ENCODE data around the gene PIK3R6.
A peak's percentile ranks its signal among the peaks of the same experiment; 100 is the strongest.
"Not testable (repeated sequence)": the region's sequence is repeated elsewhere in the genome, so short reads cannot be mapped to it uniquely, and the experiment has no call there.

Gene PIK3R6

GRCh38 chr17:8885163-8885966 is 17.9 kb upstream of the PIK3R6 start:
- not testable (repeated sequence) for H3K79me1 ChIP-seq (ENCODE audit: low read depth, low read length); H4K91ac ChIP-seq (ENCODE audit: low read depth, low read length, poor library complexity); H3K27me3 ChIP-seq (ENCODE audit: control insufficient read depth in 3 of 3, insufficient read depth in 3 of 3, low read depth in 1 of 3, low read length in 3 of 3); H3K9me3 ChIP-seq (replicated peaks in 1 of 2; ENCODE audit: control insufficient read depth in 2 of 2, insufficient read depth in 1 of 2, low read depth in 1 of 2, low read length in 2 of 2); H3K4me3 ChIP-seq (ENCODE audit: low read length in 2 of 2); H3K23ac ChIP-seq (ENCODE audit: low read depth, low read length, poor library complexity); H3K27ac ChIP-seq (replicated peaks; ENCODE audit: low read length); H3K4ac ChIP-seq (ENCODE audit: low read length); DNase-seq (ENCODE audit: low spot score); H2AK5ac ChIP-seq (ENCODE audit: low read depth, low read length); H3K4me2 ChIP-seq (ENCODE audit: insufficient read depth, low read length, poor library complexity, severe bottlenecking); H3K36me3 ChIP-seq (replicated peaks in 1 of 2; ENCODE audit: control insufficient read depth in 2 of 2, insufficient read depth in 2 of 2, low read length in 2 of 2); H3K4me1 ChIP-seq (ENCODE audit: control insufficient read depth in 2 of 2, insufficient read depth in 1 of 2, low read depth in 1 of 2, low read length in 2 of 2); H2AFZ ChIP-seq (ENCODE audit: low read length); H3K9ac ChIP-seq (ENCODE audit: low read depth, low read length, poor library complexity); H2BK120ac ChIP-seq (ENCODE audit: low read depth, low read length); H3K14ac ChIP-seq (ENCODE audit: low read length)
- Histone ChIP-seq H2BK5ac (ENCODE audit: low read length) (peak overlapping the region; percentile 5), H2BK12ac (ENCODE audit: low read length) (peak overlapping the region; percentile 79), H2BK15ac (ENCODE audit: low read length) (peak overlapping the region; percentile 75), H4K8ac (ENCODE audit: low read depth, low read length) (peak overlapping the region; percentile 98), H3K18ac (ENCODE audit: low read length) (peak overlapping the region; percentile 84)
- no CpG with 5 or more reads among the region's 30 CpGs for WGBS, 2 donors (ENCODE audit: extremely low coverage in 2 of 2, insufficient read length in 2 of 2, insufficient replicate concordance in 1 of 2)

- no peaks in the 10 kb centered on the region for H3K79me1 ChIP-seq (ENCODE audit: low read depth, low read length)
- H3K9me3 ChIP-seq (replicated peaks in 1 of 2; ENCODE audit: control insufficient read depth in 2 of 2, insufficient read depth in 1 of 2, low read depth in 1 of 2, low read length in 2 of 2) = no peaks in the 10 kb centered on the region
- peak overlapping the region; percentile 38 for H4K91ac ChIP-seq (ENCODE audit: low read depth, low read length, poor library complexity)
- no peak overlapping the region for H2BK120ac ChIP-seq (ENCODE audit: low read depth, low read length)
- no peak overlapping the region for H4K8ac ChIP-seq (ENCODE audit: low read depth, low read length)
- H3K4ac ChIP-seq (ENCODE audit: low read length) = no peak overlapping the region
- no peaks in the 10 kb centered on the region for H3K36me3 ChIP-seq (replicated peaks in 1 of 2; ENCODE audit: control insufficient read depth in 2 of 2, insufficient read depth in 2 of 2, low read length in 2 of 2)
- no peak overlapping the region for H3K23ac ChIP-seq (ENCODE audit: low read depth, low read length, poor library complexity)
- no peak overlapping the region for H3K14ac ChIP-seq (ENCODE audit: low read length)
- H3K4me2 ChIP-seq (ENCODE audit: insufficient read depth, low read length, poor library complexity, severe bottlenecking) = no peak overlapping the region
- no peak overlapping the region for H2AFZ ChIP-seq (ENCODE audit: low read length)
- no peak for DNase-seq (ENCODE audit: low spot score)
- H2BK5ac ChIP-seq (ENCODE audit: low read length) = peak overlapping the region; percentile 5
- no CpG with 5 or more reads among the region's 16 CpGs for WGBS, 2 donors (ENCODE audit: extremely low coverage in 2 of 2, insufficient read length in 2 of 2, insufficient replicate concordance in 1 of 2)
- H2BK15ac ChIP-seq (ENCODE audit: low read length) = no peak overlapping the region
- no peak overlapping the region for H2BK12ac ChIP-seq (ENCODE audit: low read length)
- H3K18ac ChIP-seq (ENCODE audit: low read length) = peak overlapping the region; percentile 5
- no peak overlapping the region for H3K27ac ChIP-seq (replicated peaks; ENCODE audit: low read length)
- peaks cover 0 to 3% of the 10 kb centered on the region in 2 donors for H3K4me1 ChIP-seq (ENCODE audit: control insufficient read depth in 2 of 2, insufficient read depth in 1 of 2, low read depth in 1 of 2, low read length in 2 of 2)
- H3K27me3 ChIP-seq (ENCODE audit: control insufficient read depth in 3 of 3, insufficient read depth in 3 of 3, low read depth in 1 of 3, low read length in 3 of 3) = peaks cover 0 to 8% (median 0%) of the 10 kb centered on the region in 3 experiments
- H3K9ac ChIP-seq (ENCODE audit: low read depth, low read length, poor library complexity) = no peak overlapping the region
- H3K4me3 ChIP-seq (ENCODE audit: low read length in 2 of 2) = peak overlapping the region in 1 of 2 donors; percentile 33
- H2AK5ac ChIP-seq (ENCODE audit: low read depth, low read length) = peak overlapping the region; percentile 79
Observed at GRCh38 chr17:8884336-8884990, 17.0 kb upstream of the PIK3R6 start.

- no peak overlapping the region for H2BK5ac ChIP-seq (ENCODE audit: low read length)
- no peak overlapping the region for H3K23ac ChIP-seq (ENCODE audit: low read depth, low read length, poor library complexity)
- H3K36me3 ChIP-seq (replicated peaks in 1 of 2; ENCODE audit: control insufficient read depth in 2 of 2, insufficient read depth in 2 of 2, low read length in 2 of 2) = no peaks in the 10 kb centered on the region
Observed at GRCh38 chr17:8883353-8883752, 15.9 kb upstream of the PIK3R6 start.

GRCh38 chr17:8881606-8882005 is 14.1 kb upstream of the PIK3R6 start:
- H2BK15ac ChIP-seq (ENCODE audit: low read length) = no peak overlapping the region
- WGBS, 2 donors (ENCODE audit: extremely low coverage in 2 of 2, insufficient read length in 2 of 2, insufficient replicate concordance in 1 of 2) = no CpG with 5 or more reads among the region's 7 CpGs
- peaks cover 0 to 4% of the 10 kb centered on the region in 2 donors for H3K4me1 ChIP-seq (ENCODE audit: control insufficient read depth in 2 of 2, insufficient read depth in 1 of 2, low read depth in 1 of 2, low read length in 2 of 2)
- H3K4me2 ChIP-seq (ENCODE audit: insufficient read depth, low read length, poor library complexity, severe bottlenecking) = no peak overlapping the region
- H3K9ac ChIP-seq (ENCODE audit: low read depth, low read length, poor library complexity) = no peak overlapping the region
- H3K4ac ChIP-seq (ENCODE audit: low read length) = no peak overlapping the region
- H2BK5ac ChIP-seq (ENCODE audit: low read length) = no peak overlapping the region
- no peak overlapping the region for H3K14ac ChIP-seq (ENCODE audit: low read length)
- H3K23ac ChIP-seq (ENCODE audit: low read depth, low read length, poor library complexity) = peak overlapping the region; percentile 67
- H4K8ac ChIP-seq (ENCODE audit: low read depth, low read length) = no peak overlapping the region
- peaks cover 0 to 24% (median 0%) of the 10 kb centered on the region in 3 experiments for H3K27me3 ChIP-seq (ENCODE audit: control insufficient read depth in 3 of 3, insufficient read depth in 3 of 3, low read depth in 1 of 3, low read length in 3 of 3)
- H3K27ac ChIP-seq (replicated peaks; ENCODE audit: low read length) = no peak overlapping the region
- no peak overlapping the region for H2BK12ac ChIP-seq (ENCODE audit: low read length)
- H3K36me3 ChIP-seq (replicated peaks in 1 of 2; ENCODE audit: control insufficient read depth in 2 of 2, insufficient read depth in 2 of 2, low read length in 2 of 2) = no peaks in the 10 kb centered on the region
- H3K4me3 ChIP-seq (ENCODE audit: low read length in 2 of 2) = no peak overlapping the region
- H2AFZ ChIP-seq (ENCODE audit: low read length) = no peak overlapping the region
- H3K9me3 ChIP-seq (replicated peaks in 1 of 2; ENCODE audit: control insufficient read depth in 2 of 2, insufficient read depth in 1 of 2, low read depth in 1 of 2, low read length in 2 of 2) = no peaks in the 10 kb centered on the region
- H2AK5ac ChIP-seq (ENCODE audit: low read depth, low read length) = peak overlapping the region; percentile 10
- H3K18ac ChIP-seq (ENCODE audit: low read length) = no peak overlapping the region
- no peak for DNase-seq (ENCODE audit: low spot score)
- H4K91ac ChIP-seq (ENCODE audit: low read depth, low read length, poor library complexity) = no peak overlapping the region
- no peaks in the 10 kb centered on the region for H3K79me1 ChIP-seq (ENCODE audit: low read depth, low read length)
- no peak overlapping the region for H2BK120ac ChIP-seq (ENCODE audit: low read depth, low read length)

More at GRCh38 chr17:8883353-8883752, 15.9 kb upstream of the PIK3R6 start:
- H3K4me3 ChIP-seq (ENCODE audit: low read length in 2 of 2) = no peak overlapping the region
- H4K8ac ChIP-seq (ENCODE audit: low read depth, low read length) = no peak overlapping the region
- no peak overlapping the region for H2BK12ac ChIP-seq (ENCODE audit: low read length)
- peaks cover 0 to 2% of the 10 kb centered on the region in 2 donors for H3K4me1 ChIP-seq (ENCODE audit: control insufficient read depth in 2 of 2, insufficient read depth in 1 of 2, low read depth in 1 of 2, low read length in 2 of 2)
- H3K9ac ChIP-seq (ENCODE audit: low read depth, low read length, poor library complexity) = no peak overlapping the region
- no peak overlapping the region for H3K4me2 ChIP-seq (ENCODE audit: insufficient read depth, low read length, poor library complexity, severe bottlenecking)
- H3K27ac ChIP-seq (replicated peaks; ENCODE audit: low read length) = no peak overlapping the region
- H3K14ac ChIP-seq (ENCODE audit: low read length) = no peak overlapping the region
- DNase-seq (ENCODE audit: low spot score) = no peak
- H4K91ac ChIP-seq (ENCODE audit: low read depth, low read length, poor library complexity) = no peak overlapping the region
- H2BK120ac ChIP-seq (ENCODE audit: low read depth, low read length) = no peak overlapping the region
- H2BK15ac ChIP-seq (ENCODE audit: low read length) = no peak overlapping the region
- H2AFZ ChIP-seq (ENCODE audit: low read length) = no peak overlapping the region
- peaks cover 0 to 16% (median 0%) of the 10 kb centered on the region in 3 experiments for H3K27me3 ChIP-seq (ENCODE audit: control insufficient read depth in 3 of 3, insufficient read depth in 3 of 3, low read depth in 1 of 3, low read length in 3 of 3)
- no peaks in the 10 kb centered on the region for H3K79me1 ChIP-seq (ENCODE audit: low read depth, low read length)
- H2AK5ac ChIP-seq (ENCODE audit: low read depth, low read length) = no peak overlapping the region
- WGBS, 2 donors (ENCODE audit: extremely low coverage in 2 of 2, insufficient read length in 2 of 2, insufficient replicate concordance in 1 of 2) = no CpG with 5 or more reads among the region's 4 CpGs
- no peak overlapping the region for H3K4ac ChIP-seq (ENCODE audit: low read length)
- no peaks in the 10 kb centered on the region for H3K9me3 ChIP-seq (replicated peaks in 1 of 2; ENCODE audit: control insufficient read depth in 2 of 2, insufficient read depth in 1 of 2, low read depth in 1 of 2, low read length in 2 of 2)
- H3K18ac ChIP-seq (ENCODE audit: low read length) = no peak overlapping the region

All from neuronal stem cell (in vitro differentiated cells).